Keratinocyte (primary cell): ENCODE results near the gene TNNT2. TPM values are rescaled to one million over a fixed set of nuclear protein-coding genes. Genes with fewer than 3 reads are reported as not detected.

Source experiments
- DNase-seq: peaks from one replicate; pipeline ENCODE4 v3.0.0-alpha.2; 2011; ENCODE audit warnings: low read depth, missing footprints, low spot score
- FAIRE-seq: peaks from 2 replicates; lab custom pipeline; 2011; peaks lifted over from hg19 to GRCh38; lab: Jason Lieb, UNC
- H2AFZ ChIP-seq: 2 replicates; pipeline ENCODE4 v1.6.0; 2012; ENCODE audit warnings: low read length, control low read depth, inconsistent platforms; ENCODE audit not compliant: control insufficient read depth
- H3K27ac ChIP-seq: 2 replicates; pipeline ENCODE4 v1.5.1; 2011; ENCODE audit warnings: low read length; ENCODE audit not compliant: control insufficient read depth, insufficient read depth
- H3K27me3 ChIP-seq: 3 replicates; pipeline ENCODE4 v1.6.0; 2011; ENCODE audit warnings: low read length; ENCODE audit not compliant: control insufficient read depth, insufficient read depth; ENCODE audit errors: extremely low read depth
- H3K36me3 ChIP-seq, 2 experiments: 2 replicates in 1 of 2; 3 replicates in 1 of 2; pipeline ENCODE4 v1.5.1; 2011; ENCODE audit warnings: low read length in 2 of 2, mild to moderate bottlenecking in 1 of 2; ENCODE audit not compliant: control insufficient read depth in 2 of 2, insufficient read depth in 2 of 2; ENCODE audit errors: extremely low read depth in 1 of 2
- H3K4me1 ChIP-seq: 3 replicates; pipeline ENCODE4 v1.5.1; 2011; ENCODE audit warnings: low read length; ENCODE audit not compliant: control insufficient read depth, insufficient read depth; ENCODE audit errors: extremely low read depth
- H3K4me2 ChIP-seq: 3 replicates; pipeline ENCODE4 v1.6.0; 2011; ENCODE audit warnings: low read depth, low read length; ENCODE audit not compliant: control insufficient read depth, insufficient read depth; ENCODE audit errors: extremely low read depth
- H3K4me3 ChIP-seq, 3 experiments: fragments of 200-600 bp in 1 of 3; sonication (generic) in 1 of 3; 2 replicates in 2 of 3; 3 replicates in 1 of 3; pipeline ENCODE4 v1.5.1; 2011 to 2016; ENCODE audit warnings: low read length in 3 of 3, mild to moderate bottlenecking in 3 of 3, control low read depth in 2 of 3, inconsistent platforms in 1 of 3, low read depth in 1 of 3, mixed read lengths in 1 of 3, mixed run types in 1 of 3, moderate library complexity in 1 of 3; ENCODE audit not compliant: control insufficient read depth in 2 of 3, insufficient read depth in 2 of 3; ENCODE audit errors: extremely low read depth in 1 of 3
- H3K79me2 ChIP-seq: 2 replicates; pipeline ENCODE4 v1.6.0; 2012; ENCODE audit warnings: low read length; ENCODE audit not compliant: control insufficient read depth, insufficient read depth
- H3K9ac ChIP-seq: 3 replicates; pipeline ENCODE4 v1.6.0; 2011; ENCODE audit warnings: low read length; ENCODE audit not compliant: control insufficient read depth, insufficient read depth; ENCODE audit errors: extremely low read depth
- H3K9me1 ChIP-seq: 3 replicates; pipeline ENCODE4 v1.6.0; 2011; ENCODE audit warnings: low read length; ENCODE audit not compliant: control insufficient read depth, insufficient read depth; ENCODE audit errors: extremely low read depth
- H3K9me3 ChIP-seq: 2 replicates; pipeline ENCODE4 v1.5.1; 2012; ENCODE audit warnings: low read depth, low read length; ENCODE audit not compliant: control insufficient read depth
- H4K20me1 ChIP-seq: 3 replicates; pipeline ENCODE4 v1.6.0; 2011; ENCODE audit warnings: low read length; ENCODE audit not compliant: control insufficient read depth, insufficient read depth; ENCODE audit errors: extremely low read depth
- CTCF ChIP-seq, 3 experiments: IDR thresholded peaks in 1 of 3; conservative IDR thresholded peaks in 1 of 3; optimal IDR thresholded peaks in 1 of 3; 2 replicates in 2 of 3; 3 replicates in 1 of 3; pipeline versions ENCODE3 to v1.5.1; 2011; ENCODE audit warnings: low read length in 3 of 3, mild to moderate bottlenecking in 3 of 3, moderate library complexity in 2 of 3, control low read depth in 1 of 3, inconsistent platforms in 1 of 3; ENCODE audit not compliant: insufficient read depth in 2 of 3; ENCODE audit errors: extremely low read depth in 1 of 3
- EZH2 ChIP-seq: IDR thresholded peaks from one replicate; pipeline ENCODE4 v1.6.1; 2012; ENCODE audit warnings: inconsistent platforms, mild to moderate bottlenecking, low read length, moderate library complexity
- dilution Hi-C: fragments of 300-500 bp; cut with MboI; formaldehyde crosslinking; loops from one replicate; pipeline ENCODE4 v1.7.0; 2020; ENCODE audit warnings: low sequenced_read_pairs; ENCODE audit not compliant: extremely low pct_ligation_motif_present
- polyA plus RNA-seq, 5 experiments: library from polyadenylated mRNA; depleted of rRNA in 3 of 5; stranded (reverse) in 3 of 5; stranded (forward) in 1 of 5; unstranded in 1 of 5; fragments of >200 nt; gene quantifications; 1 replicate in 1 of 5; 2 replicates in 3 of 5; 3 replicates in 1 of 5; pipeline versions ENCODE4 v1.2.1 to v1.2.3, GENCODE V29; 2011 to 2012; ENCODE audit warnings: missing spikeins in 2 of 5, low read depth in 1 of 5, low replicate concordance in 1 of 5

TNNT2 gene
- polyA plus RNA-seq, 1 donor (not counting 4 experiments of a cell fraction or from before 2014, with no cell fraction given) = 1.4 TPM

- dilution Hi-C loops = no loop called here
- H3K4me3 ChIP-seq = no peak overlapping the region
- H2AFZ ChIP-seq = no peak overlapping the region
- no peak for FAIRE-seq
- H3K9ac ChIP-seq = no peak overlapping the region
- peaks cover 44% of the 10 kb centered on the region for H3K4me1 ChIP-seq
- H3K36me3 ChIP-seq = peaks cover 39 to 49% of the 10 kb centered on the region in 2 experiments
- DNase-seq = no peak
- H3K79me2 ChIP-seq = peaks cover 75% of the 10 kb centered on the region
- no peak for TF ChIP-seq EZH2
- TF ChIP-seq CTCF (optimal IDR thresholded peaks at IDR 0.05 in 1 of 3, IDR thresholded peaks at IDR 0.05 in 1 of 3, conservative IDR thresholded peaks at IDR 0.05 in 1 of 3; ENCODE audit: extremely low read depth in 1 of 3, insufficient read depth in 2 of 3, low read length in 3 of 3) = no peak
- peaks cover 12% of the 10 kb centered on the region for H3K9me1 ChIP-seq
- H3K9me3 ChIP-seq = no peaks in the 10 kb centered on the region
- H4K20me1 ChIP-seq = peaks cover 18% of the 10 kb centered on the region
- no peak overlapping the region for H3K4me2 ChIP-seq
- no peaks in the 10 kb centered on the region for H3K27me3 ChIP-seq
- no peak overlapping the region for H3K27ac ChIP-seq
Measured at GRCh38 chr1:201391225-201391624, 13.7 kb upstream of the TNNT2 start.

DNA sequence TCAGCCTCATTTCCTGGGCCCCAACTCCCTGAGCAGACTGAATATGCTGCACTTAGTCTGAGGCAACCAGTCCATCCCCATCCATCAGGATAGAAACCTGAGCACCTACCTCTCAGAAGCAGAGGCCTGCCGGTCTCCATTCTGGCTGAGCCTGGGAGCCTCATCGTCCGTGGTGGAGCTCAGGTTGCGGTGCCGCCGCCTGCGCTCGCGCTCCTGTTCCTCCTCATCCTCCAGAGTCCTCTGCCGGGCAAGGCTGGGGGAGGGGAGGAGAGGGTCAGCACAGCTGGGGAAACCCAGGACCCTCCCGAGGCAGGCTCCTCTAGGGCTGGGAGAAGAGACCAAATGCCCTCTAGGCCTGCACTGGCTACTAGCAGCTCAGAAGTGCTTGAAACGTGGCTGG lies 11.6 kb upstream of the TNNT2 start:
- Histone ChIP-seq H3K9ac (no peak overlapping the region), H3K9me3 (no peaks in the 10 kb centered on the region), H3K36me3 (peaks cover 47 to 48% of the 10 kb centered on the region in 2 experiments), H4K20me1 (peaks cover 30% of the 10 kb centered on the region), H3K4me1 (peaks cover 40% of the 10 kb centered on the region), H2AFZ (no peak overlapping the region), H3K4me3 (no peak overlapping the region), H3K27ac (no peak overlapping the region), H3K27me3 (no peaks in the 10 kb centered on the region), H3K79me2 (peaks cover 53% of the 10 kb centered on the region), H3K4me2 (no peak overlapping the region), H3K9me1 (peaks cover 8% of the 10 kb centered on the region)
- FAIRE-seq (no peak), DNase-seq (no peak)
- dilution Hi-C loops = no loop called here
- TF ChIP-seq EZH2 = no peak
- no peak for TF ChIP-seq CTCF (optimal IDR thresholded peaks at IDR 0.05 in 1 of 3, IDR thresholded peaks at IDR 0.05 in 1 of 3, conservative IDR thresholded peaks at IDR 0.05 in 1 of 3; ENCODE audit: extremely low read depth in 1 of 3, insufficient read depth in 2 of 3, low read length in 3 of 3)
